OCI-LY3 (cell line): ENCODE data around the gene MUS81.

Experiments
- H2AFZ ChIP-seq: fragments of 200-600, 300-600 bp; shearing (Covaris generic); 2 replicates; pipeline ENCODE4 v1.6.0; 2014; ENCODE audit warnings: antibody characterized with exemption, low read depth, low read length
- H3K27ac ChIP-seq: fragments of 200-600, 300-600 bp; sonication (generic); 2 replicates; pipeline ENCODE4 v1.5.1; 2014; ENCODE audit warnings: mild to moderate bottlenecking, low read length, moderate library complexity, mixed read lengths
- H3K27me3 ChIP-seq: fragments of 200-600, 300-600 bp; sonication (generic); 2 replicates; pipeline ENCODE4 v1.6.1; 2014; ENCODE audit warnings: low read depth, low read length, mixed read lengths
- H3K36me3 ChIP-seq: fragments of 200-600, 300-600 bp; sonication (generic); replicated peaks from 2 replicates; pipeline ENCODE3; 2014; ENCODE audit warnings: low read depth, low read length, mixed read lengths
- H3K4me1 ChIP-seq: fragments of 300-600, 200-600 bp; sonication (generic); 2 replicates; pipeline ENCODE4 v1.6.1; 2014; ENCODE audit warnings: low read length, mixed read lengths
- H3K4me2 ChIP-seq: fragments of 200-600, 300-600 bp; sonication (generic); 2 replicates; pipeline ENCODE4 v1.6.1; 2014; ENCODE audit warnings: low read length, mixed read lengths
- H3K4me3 ChIP-seq: fragments of 300-600, 200-600 bp; sonication (generic); 2 replicates; pipeline ENCODE4 v1.5.1; 2014; ENCODE audit warnings: antibody characterized with exemption, mild to moderate bottlenecking, low read length, moderate library complexity
- H3K79me2 ChIP-seq: fragments of 300-600, 200-600 bp; shearing (Covaris generic); 2 replicates; pipeline ENCODE4 v1.6.1; 2014; ENCODE audit warnings: mild to moderate bottlenecking, low read length, mixed read lengths
- H3K9ac ChIP-seq: fragments of 300-600, 200-600 bp; shearing (Covaris generic); 2 replicates; pipeline ENCODE4 v1.6.0; 2014; ENCODE audit warnings: mild to moderate bottlenecking, low read length, moderate library complexity
- H3K9me3 ChIP-seq: fragments of 200-600, 300-600 bp; shearing (Covaris generic); 2 replicates; pipeline ENCODE4 v1.6.1; 2014; ENCODE audit warnings: low read length, mixed read lengths; ENCODE audit not compliant: insufficient read depth
- H4K20me1 ChIP-seq: fragments of 200-600, 300-600 bp; sonication (generic); 2 replicates; pipeline ENCODE4 v1.6.1; 2016; ENCODE audit warnings: low read length, mixed read lengths; ENCODE audit not compliant: insufficient read depth
- EZH2phosphoT487 ChIP-seq: fragments of 200-600 bp; shearing (Covaris generic); IDR thresholded peaks from 2 replicates; pipeline ENCODE4 v1.6.1; 2018; ENCODE audit warnings: antibody characterized with exemption, mixed run types, low read depth
- TF ChIP-seq, protein P1 (sequence below): fragments of 200-600, 300-600 bp; sonication (generic); IDR thresholded peaks from 2 replicates; pipeline ENCODE4 v1.5.1; 2014; ENCODE audit warnings: antibody characterized with exemption, low read length, low read depth

MUS81 gene

DNA sequence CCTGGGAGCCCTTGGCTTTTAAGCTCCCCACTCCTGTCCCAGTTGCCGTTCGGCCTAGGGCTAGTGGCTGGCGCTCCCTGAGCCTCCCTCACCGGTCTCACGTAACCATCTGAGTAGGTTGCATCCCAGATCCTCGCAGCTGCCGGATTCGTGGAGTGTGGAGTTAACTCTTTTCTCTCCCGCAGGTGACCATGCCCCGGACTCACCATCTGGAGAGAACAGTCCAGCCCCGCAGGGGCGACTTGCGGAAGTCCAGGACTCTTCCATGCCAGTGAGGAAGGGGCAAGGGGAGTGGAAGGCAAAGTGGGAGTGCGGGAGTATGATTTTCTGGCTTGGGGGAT, 902 bp downstream of the MUS81 start:
- H3K4me1 ChIP-seq, result peaks cover 18% of the 10 kb centered on the region

DNA sequence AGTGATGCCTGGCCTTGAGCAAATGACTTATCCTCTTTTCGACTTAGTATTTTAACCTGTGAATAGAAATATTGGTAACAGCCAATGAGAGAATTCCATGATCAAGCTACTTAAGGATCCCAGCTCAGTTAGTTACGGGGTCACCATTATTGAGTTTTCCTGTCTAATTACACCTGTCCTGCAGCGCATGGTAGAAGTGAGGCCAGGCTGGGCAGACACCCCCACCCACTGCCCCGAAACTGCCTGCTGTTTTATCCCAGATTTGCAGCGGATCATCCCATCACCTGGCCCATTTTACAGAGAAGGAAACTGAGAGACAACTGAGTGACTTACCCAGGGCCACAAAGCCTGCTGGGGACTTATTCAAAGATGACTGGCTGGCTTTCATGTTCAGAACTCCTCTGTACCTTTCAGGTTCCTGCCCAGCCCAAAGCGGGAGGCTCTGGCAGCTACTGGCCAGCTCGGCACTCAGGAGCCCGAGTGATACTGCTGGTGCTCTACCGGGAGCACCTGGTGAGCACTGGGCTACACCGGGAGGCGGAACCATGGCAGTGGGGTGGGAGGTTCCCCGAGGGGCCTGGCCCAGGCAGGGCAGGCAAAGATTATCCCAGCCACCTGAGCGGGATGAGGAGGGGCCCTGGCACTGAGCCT, 1.4 kb downstream of the MUS81 start:
- H3K4me1 ChIP-seq, result peaks cover 13% of the 10 kb centered on the region
- H3K27ac ChIP-seq, result no peak overlapping the region
- H3K4me2 ChIP-seq, result peak overlapping the region; percentile 92
- H3K9ac ChIP-seq, result peak overlapping the region; percentile 97
- H3K4me3 ChIP-seq, result peak overlapping the region; percentile 85
- H4K20me1 ChIP-seq, result peaks cover 8% of the 10 kb centered on the region
- no peaks in the 10 kb centered on the region for H3K27me3 ChIP-seq
- H3K9me3 ChIP-seq, result no peaks in the 10 kb centered on the region
- no peak overlapping the region for H2AFZ ChIP-seq
- H3K36me3 ChIP-seq, result peaks cover 56% of the 10 kb centered on the region
- TF ChIP-seq, protein P1, sequence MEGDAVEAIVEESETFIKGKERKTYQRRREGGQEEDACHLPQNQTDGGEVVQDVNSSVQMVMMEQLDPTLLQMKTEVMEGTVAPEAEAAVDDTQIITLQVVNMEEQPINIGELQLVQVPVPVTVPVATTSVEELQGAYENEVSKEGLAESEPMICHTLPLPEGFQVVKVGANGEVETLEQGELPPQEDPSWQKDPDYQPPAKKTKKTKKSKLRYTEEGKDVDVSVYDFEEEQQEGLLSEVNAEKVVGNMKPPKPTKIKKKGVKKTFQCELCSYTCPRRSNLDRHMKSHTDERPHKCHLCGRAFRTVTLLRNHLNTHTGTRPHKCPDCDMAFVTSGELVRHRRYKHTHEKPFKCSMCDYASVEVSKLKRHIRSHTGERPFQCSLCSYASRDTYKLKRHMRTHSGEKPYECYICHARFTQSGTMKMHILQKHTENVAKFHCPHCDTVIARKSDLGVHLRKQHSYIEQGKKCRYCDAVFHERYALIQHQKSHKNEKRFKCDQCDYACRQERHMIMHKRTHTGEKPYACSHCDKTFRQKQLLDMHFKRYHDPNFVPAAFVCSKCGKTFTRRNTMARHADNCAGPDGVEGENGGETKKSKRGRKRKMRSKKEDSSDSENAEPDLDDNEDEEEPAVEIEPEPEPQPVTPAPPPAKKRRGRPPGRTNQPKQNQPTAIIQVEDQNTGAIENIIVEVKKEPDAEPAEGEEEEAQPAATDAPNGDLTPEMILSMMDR, result no peak
- no peak for TF ChIP-seq EZH2phosphoT487
- H3K79me2 ChIP-seq, result peaks cover 34% of the 10 kb centered on the region

More for the DNA sequence above, 902 bp downstream of the MUS81 start:
- H3K9me3 ChIP-seq, result no peaks in the 10 kb centered on the region
- peaks cover 58% of the 10 kb centered on the region for H3K36me3 ChIP-seq
- peak overlapping the region; percentile 92 for H3K27ac ChIP-seq
- H2AFZ ChIP-seq, result no peak overlapping the region
- no peaks in the 10 kb centered on the region for H3K27me3 ChIP-seq
- peak overlapping the region; percentile 85 for H3K4me3 ChIP-seq
- TF ChIP-seq, protein P1, result no peak
- TF ChIP-seq EZH2phosphoT487, result no peak
- peak overlapping the region; percentile 97 for H3K9ac ChIP-seq
- peaks cover 40% of the 10 kb centered on the region for H3K79me2 ChIP-seq
- peak overlapping the region; percentile 92 for H3K4me2 ChIP-seq
- H4K20me1 ChIP-seq, result peaks cover 13% of the 10 kb centered on the region

DNA sequence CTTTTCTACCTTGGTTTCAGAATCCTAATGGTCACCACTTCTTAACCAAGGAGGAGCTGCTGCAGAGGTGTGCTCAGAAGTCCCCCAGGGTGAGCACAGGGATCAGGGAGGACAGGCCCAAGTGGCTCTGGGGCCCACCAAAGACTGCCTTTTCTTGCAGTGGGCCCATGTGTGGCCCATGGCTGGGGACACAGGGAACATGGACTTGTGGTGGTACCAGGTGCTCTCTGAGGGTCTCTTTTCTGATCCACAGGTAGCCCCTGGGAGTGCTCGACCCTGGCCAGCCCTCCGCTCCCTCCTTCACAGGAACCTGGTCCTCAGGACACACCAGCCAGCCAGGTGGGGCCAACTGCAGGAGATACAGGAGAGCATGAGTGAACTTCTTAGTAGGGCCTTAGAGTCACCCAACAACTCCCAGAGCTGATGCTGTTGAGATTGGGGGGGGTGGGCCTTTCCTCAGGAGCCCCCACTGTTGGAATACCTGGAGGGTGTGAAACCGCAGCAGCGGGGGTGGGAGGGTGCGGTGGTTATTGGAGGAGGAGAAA, 2.0 kb downstream of the MUS81 start:
- TF ChIP-seq EZH2phosphoT487, result no peak
- TF ChIP-seq, protein P1, result no peak
- Histone ChIP-seq H3K9me3 (no peaks in the 10 kb centered on the region), H3K4me3 (no peak overlapping the region), H2AFZ (no peak overlapping the region), H4K20me1 (peaks cover 2% of the 10 kb centered on the region), H3K36me3 (peaks cover 58% of the 10 kb centered on the region), H3K9ac (no peak overlapping the region), H3K27me3 (no peaks in the 10 kb centered on the region), H3K4me2 (no peak overlapping the region), H3K4me1 (peaks cover 12% of the 10 kb centered on the region), H3K27ac (no peak overlapping the region), H3K79me2 (peaks cover 28% of the 10 kb centered on the region)

DNA sequence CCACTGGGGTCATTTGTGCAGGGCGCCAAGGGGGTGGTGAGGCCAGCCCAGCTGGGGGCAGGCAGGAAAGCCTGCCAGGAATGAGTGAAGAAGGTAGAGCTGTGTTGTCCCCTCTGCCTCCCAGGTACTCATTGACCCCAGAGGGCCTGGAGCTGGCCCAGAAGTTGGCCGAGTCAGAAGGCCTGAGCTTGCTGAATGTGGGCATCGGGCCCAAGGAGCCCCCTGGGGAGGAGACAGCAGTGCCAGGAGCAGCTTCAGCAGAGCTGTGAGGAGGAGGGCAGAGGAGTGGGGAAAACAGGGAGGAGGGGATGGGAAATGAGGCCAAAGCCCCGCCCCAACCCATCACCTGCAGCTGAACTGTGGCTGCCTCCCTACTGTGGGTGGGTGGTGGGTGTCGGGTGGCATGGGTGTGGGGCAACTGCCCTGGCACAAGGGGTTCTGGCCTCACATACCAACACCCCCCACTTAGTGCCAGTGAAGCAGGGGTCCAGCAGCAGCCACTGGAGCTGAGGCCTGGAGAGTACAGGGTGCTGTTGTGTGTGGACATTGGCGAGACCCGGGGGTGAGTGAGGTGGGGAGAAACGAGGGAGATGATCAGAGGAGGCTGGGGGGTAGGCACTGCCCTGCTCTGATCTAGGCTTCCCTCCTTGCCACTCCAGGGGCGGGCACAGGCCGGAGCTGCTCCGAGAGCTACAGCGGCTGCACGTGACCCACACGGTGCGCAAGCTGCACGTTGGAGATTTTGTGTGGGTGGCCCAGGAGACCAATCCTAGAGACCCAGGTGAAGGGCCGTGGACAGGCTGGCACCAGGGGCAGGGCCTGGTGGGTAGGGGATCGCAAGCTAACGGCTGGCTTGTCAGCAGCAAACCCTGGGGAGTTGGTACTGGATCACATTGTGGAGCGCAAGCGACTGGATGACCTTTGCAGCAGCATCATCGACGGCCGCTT, 3.0 kb downstream of the MUS81 start:
- Histone ChIP-seq H3K9ac (no peak overlapping the region), H3K27ac (no peak overlapping the region), H3K9me3 (no peaks in the 10 kb centered on the region), H3K79me2 (peaks cover 21% of the 10 kb centered on the region), H3K27me3 (no peaks in the 10 kb centered on the region), H3K4me3 (no peak overlapping the region), H3K4me1 (peaks cover 12% of the 10 kb centered on the region), H4K20me1 (no peaks in the 10 kb centered on the region; the same call in 1 of the 2 replicates), H3K4me2 (no peak overlapping the region), H3K36me3 (peaks cover 65% of the 10 kb centered on the region), H2AFZ (no peak overlapping the region)
- TF ChIP-seq EZH2phosphoT487, result no peak
- TF ChIP-seq, protein P1, result no peak
